Fibroblast of the aortic adventitia (primary cell): ENCODE measurements around the gene SMURF2. TPM values are rescaled to one million over a fixed set of nuclear protein-coding genes. Genes with fewer than 3 reads are reported as not detected.

Experiments
- DNase-seq: peaks from one replicate; pipeline ENCODE4 v3.0.0-alpha.2; 2010; ENCODE audit warnings: low read depth
- H3K4me3 ChIP-seq: 2 replicates; pipeline ENCODE4 v1.5.1; 2011; ENCODE audit warnings: low read depth, mild to moderate bottlenecking, control low read depth, low read length, moderate library complexity
- total RNA-seq: library from RNA; depleted of rRNA; stranded (reverse); fragments of >200 nt; gene quantifications from 2 replicates; pipeline ENCODE4 v1.2.3, GENCODE V29; 2012; ENCODE audit warnings: low replicate concordance
- TF ChIP-seq, protein P1 (sequence below): IDR thresholded peaks from 2 replicates; pipeline ENCODE4 v1.5.1; 2011; ENCODE audit warnings: mild to moderate bottlenecking, low read length, control low read depth, inconsistent platforms; ENCODE audit not compliant: insufficient read depth

SMURF2 gene
- total RNA-seq, 1 donor: 90.9 TPM

DNA sequence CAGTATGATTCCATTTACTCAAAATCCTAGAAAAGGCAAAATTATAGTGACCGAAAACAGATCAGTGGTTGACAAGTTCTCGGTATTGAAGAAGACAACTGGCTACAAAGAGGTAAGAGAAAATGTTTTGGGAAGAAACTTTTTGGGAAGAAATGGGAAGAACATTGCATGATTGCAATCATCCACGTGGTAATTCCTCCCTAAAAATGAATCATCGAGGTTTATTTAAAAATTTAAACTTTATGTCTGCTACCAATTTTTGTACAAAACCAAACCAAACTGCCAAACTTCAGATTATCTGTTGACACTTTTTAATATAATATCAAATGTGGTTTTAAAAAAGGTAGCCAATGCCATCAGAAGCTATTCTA is 8.1 kb downstream of the SMURF2 start:
- TF ChIP-seq, protein P1, sequence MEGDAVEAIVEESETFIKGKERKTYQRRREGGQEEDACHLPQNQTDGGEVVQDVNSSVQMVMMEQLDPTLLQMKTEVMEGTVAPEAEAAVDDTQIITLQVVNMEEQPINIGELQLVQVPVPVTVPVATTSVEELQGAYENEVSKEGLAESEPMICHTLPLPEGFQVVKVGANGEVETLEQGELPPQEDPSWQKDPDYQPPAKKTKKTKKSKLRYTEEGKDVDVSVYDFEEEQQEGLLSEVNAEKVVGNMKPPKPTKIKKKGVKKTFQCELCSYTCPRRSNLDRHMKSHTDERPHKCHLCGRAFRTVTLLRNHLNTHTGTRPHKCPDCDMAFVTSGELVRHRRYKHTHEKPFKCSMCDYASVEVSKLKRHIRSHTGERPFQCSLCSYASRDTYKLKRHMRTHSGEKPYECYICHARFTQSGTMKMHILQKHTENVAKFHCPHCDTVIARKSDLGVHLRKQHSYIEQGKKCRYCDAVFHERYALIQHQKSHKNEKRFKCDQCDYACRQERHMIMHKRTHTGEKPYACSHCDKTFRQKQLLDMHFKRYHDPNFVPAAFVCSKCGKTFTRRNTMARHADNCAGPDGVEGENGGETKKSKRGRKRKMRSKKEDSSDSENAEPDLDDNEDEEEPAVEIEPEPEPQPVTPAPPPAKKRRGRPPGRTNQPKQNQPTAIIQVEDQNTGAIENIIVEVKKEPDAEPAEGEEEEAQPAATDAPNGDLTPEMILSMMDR: no peak
- DNase-seq: peak; percentile 45

DNA sequence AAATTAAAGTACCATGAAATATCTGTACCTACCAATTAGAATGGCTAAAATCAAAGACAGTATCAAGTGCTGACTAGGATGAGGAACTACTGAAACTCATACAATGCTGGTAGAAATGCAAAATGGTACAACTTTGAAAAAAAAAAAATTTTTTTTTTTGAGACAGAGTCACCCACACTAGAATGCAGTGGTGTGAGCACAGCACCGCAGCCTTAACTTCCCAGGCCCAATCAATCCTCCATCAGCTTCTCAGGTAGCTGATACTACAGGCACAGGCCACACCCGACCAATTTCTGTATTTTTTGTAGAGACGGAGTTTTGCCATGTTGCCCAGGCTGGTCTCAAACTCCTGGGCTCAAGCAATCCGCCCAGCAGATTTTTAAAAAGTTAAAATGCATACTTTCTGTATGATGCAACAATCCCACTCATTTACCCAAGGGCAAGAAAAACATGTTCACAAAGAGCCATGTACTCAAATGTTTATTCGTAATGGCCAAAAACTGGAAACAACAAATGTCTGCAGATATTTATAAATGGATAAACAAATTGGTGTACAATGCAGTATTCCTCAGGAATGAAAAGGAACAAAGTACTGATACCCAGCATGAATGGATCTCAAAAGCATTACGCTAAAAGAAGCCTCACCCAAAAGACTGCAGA is 8.7 kb downstream of the SMURF2 start:
- no peak overlapping the region for H3K4me3 ChIP-seq
- TF ChIP-seq, protein P1: no peak
- DNase-seq: peak; percentile 66

More for the DNA sequence above, 8.1 kb downstream of the SMURF2 start:
- no peak overlapping the region for H3K4me3 ChIP-seq

DNA sequence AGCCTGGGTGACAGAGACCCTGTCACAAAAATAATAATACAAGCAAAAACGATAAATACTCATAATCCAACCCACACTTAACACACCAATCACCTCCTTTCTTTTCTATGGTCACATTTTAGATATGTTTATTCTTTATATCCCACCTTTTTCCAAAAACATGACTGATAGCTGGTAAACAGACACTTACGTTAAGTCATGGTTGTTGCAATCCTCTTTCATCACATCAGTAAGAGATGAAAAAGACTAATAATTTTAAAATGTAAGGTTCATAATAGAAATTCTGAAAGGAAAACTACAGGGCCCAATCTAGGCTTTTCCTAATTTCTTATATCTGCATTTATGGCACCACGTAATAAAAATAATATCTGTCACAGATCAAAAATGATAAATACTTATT is 10.2 kb downstream of the SMURF2 start:
- no peak overlapping the region for H3K4me3 ChIP-seq
- DNase-seq: peak; percentile 49
- TF ChIP-seq, protein P1: no peak

DNA sequence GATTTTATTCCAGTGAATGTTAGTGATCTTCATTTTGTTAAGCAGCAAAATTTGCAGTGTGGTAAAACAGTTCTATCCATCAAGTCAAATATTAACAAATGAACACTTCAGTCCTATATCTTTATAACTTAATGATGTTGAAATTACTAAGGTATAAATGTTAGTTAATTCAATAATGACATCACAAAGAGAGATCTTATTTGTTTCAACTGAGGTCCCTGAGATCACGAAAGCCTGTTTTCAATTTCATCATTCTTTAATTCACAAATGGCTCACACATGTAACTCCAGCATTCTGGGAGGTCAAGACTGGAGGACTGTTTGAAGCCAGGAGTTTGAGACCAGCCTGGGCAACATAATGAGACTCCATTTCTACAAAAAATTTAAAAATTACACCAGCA is 13.9 kb downstream of the SMURF2 start:
- TF ChIP-seq, protein P1: no peak
- DNase-seq: no peak
- no peak overlapping the region for H3K4me3 ChIP-seq

DNA sequence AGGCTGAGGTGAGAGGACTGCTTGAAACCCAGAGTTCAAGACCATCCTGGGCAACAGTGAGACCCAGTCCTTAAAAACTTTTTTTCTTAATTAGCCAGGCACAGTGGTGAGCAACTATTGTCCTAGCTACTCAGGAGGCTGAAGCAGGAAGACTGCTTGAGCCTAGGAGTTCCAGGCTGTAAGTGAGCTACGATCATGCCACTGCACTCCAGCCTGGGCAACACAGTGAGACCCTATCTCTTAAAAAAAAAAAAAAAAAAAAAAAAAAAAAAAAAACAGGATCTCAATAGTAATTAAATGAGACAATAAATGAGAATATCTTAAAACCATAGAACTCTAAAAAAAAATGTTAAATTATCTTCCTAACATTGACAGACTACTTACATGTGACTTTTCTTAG is 14.3 kb downstream of the SMURF2 start:
- H3K4me3 ChIP-seq: no peak overlapping the region
- no peak for DNase-seq
- TF ChIP-seq, protein P1: no peak

DNA sequence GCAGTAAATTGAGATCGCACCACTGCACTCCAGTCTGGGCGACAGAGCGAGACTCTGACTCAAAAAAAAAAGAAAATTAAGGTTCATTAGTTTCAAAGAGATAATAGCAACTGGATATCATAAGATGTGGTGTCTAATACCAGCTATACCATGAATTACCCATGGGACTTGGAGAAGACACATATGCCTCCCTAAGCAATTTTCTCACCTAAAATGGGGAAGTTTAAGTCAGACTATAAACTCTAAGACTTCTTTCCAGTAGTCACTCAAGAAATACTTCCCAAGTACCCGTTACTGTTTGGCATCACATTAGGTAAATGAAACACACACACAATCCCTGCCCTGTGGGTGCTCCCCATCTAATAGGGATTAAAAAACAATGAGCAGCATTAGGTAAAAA is 22.6 kb downstream of the SMURF2 start:
- no peak for DNase-seq
- no peak overlapping the region for H3K4me3 ChIP-seq
- TF ChIP-seq, protein P1: no peak
